Trophoblast cell (in vitro differentiated cells and primary cell): ENCODE measurements around the gene PBX1.

Experiments used
- DNase-seq, 2 donors: peaks; one replicate each; pipeline ENCODE4 v3.0.0-alpha.2; 2016
- H2AFZ ChIP-seq: 2 replicates; pipeline ENCODE4 v1.6.1; 2013; ENCODE audit warnings: low read length, moderate library complexity, mild to moderate bottlenecking; ENCODE audit not compliant: insufficient read depth, poor library complexity
- H2AK5ac ChIP-seq: 2 replicates; pipeline ENCODE4 v1.6.1; 2013; ENCODE audit warnings: mild to moderate bottlenecking, low read length
- H2BK120ac ChIP-seq: 2 replicates; pipeline ENCODE4 v1.6.1; 2013; ENCODE audit warnings: low read length, mild to moderate bottlenecking, moderate library complexity; ENCODE audit not compliant: insufficient read depth, poor library complexity
- H2BK12ac ChIP-seq: 2 replicates; pipeline ENCODE4 v1.6.1; 2013; ENCODE audit warnings: mild to moderate bottlenecking, low read length, moderate library complexity
- H2BK5ac ChIP-seq: 2 replicates; pipeline ENCODE4 v1.6.1; 2013; ENCODE audit warnings: low read length, low read depth, moderate library complexity, mild to moderate bottlenecking; ENCODE audit not compliant: poor library complexity
- H3K14ac ChIP-seq: 2 replicates; pipeline ENCODE4 v1.6.1; 2013; ENCODE audit warnings: mild to moderate bottlenecking, low read length
- H3K18ac ChIP-seq: 2 replicates; pipeline ENCODE4 v1.6.1; 2013; ENCODE audit warnings: mild to moderate bottlenecking, low read length
- H3K23ac ChIP-seq: 2 replicates; pipeline ENCODE4 v1.6.1; 2013; ENCODE audit warnings: low read length
- H3K27ac ChIP-seq: 2 replicates; pipeline ENCODE4 v1.5.1; 2013; ENCODE audit warnings: low read depth, mild to moderate bottlenecking, inconsistent platforms, low read length, moderate library complexity
- H3K27me3 ChIP-seq: 2 replicates; pipeline ENCODE4 v1.6.1; 2013; ENCODE audit warnings: inconsistent platforms, mild to moderate bottlenecking, low read length, moderate library complexity; ENCODE audit not compliant: insufficient read depth
- H3K36me3 ChIP-seq, 2 experiments: 1 replicate in 1 of 2; 2 replicates in 1 of 2; pipeline ENCODE4 v1.6.1; 2013; ENCODE audit warnings: low read length in 2 of 2, mild to moderate bottlenecking in 2 of 2, moderate library complexity in 1 of 2; ENCODE audit not compliant: insufficient read depth in 2 of 2, control insufficient read depth in 1 of 2
- H3K4ac ChIP-seq: 2 replicates; pipeline ENCODE4 v1.6.1; 2013; ENCODE audit warnings: low read depth, mild to moderate bottlenecking, low read length, moderate library complexity
- H3K4me1 ChIP-seq, 2 experiments: 1 replicate in 1 of 2; 2 replicates in 1 of 2; pipeline ENCODE4 v1.6.1; 2013; ENCODE audit warnings: low read length in 2 of 2, mild to moderate bottlenecking in 2 of 2, moderate library complexity in 1 of 2; ENCODE audit not compliant: insufficient read depth in 2 of 2, control insufficient read depth in 1 of 2
- H3K4me2 ChIP-seq: 2 replicates; pipeline ENCODE4 v1.6.1; 2013; ENCODE audit warnings: inconsistent platforms, mild to moderate bottlenecking, low read length, moderate library complexity
- H3K4me3 ChIP-seq: 2 replicates; pipeline ENCODE4 v1.5.1; 2013; ENCODE audit warnings: mild to moderate bottlenecking, low read depth, low read length, inconsistent platforms
- H3K79me1 ChIP-seq: one replicate; pipeline ENCODE4 v1.6.1; 2013; ENCODE audit warnings: low read length
- H3K79me2 ChIP-seq: 2 replicates; pipeline ENCODE4 v1.6.1; 2013; ENCODE audit warnings: low read length, mild to moderate bottlenecking; ENCODE audit not compliant: control insufficient read depth, insufficient read depth, poor library complexity
- H3K9ac ChIP-seq: 2 replicates; pipeline ENCODE4 v1.6.1; 2013; ENCODE audit warnings: mild to moderate bottlenecking, low read length
- H3K9me3 ChIP-seq: 2 replicates; pipeline ENCODE4 v1.6.1; 2013; ENCODE audit warnings: low read depth, mild to moderate bottlenecking, control low read depth, inconsistent platforms, low read length; ENCODE audit not compliant: insufficient read depth
- H4K12ac ChIP-seq: 2 replicates; pipeline ENCODE4 v1.6.1; 2013; ENCODE audit warnings: low read depth, mild to moderate bottlenecking, low read length, moderate library complexity
- H4K8ac ChIP-seq: 2 replicates; pipeline ENCODE4 v1.6.1; 2013; ENCODE audit warnings: low read depth, mild to moderate bottlenecking, low read length, moderate library complexity
- H4K91ac ChIP-seq: one replicate; pipeline ENCODE4 v1.6.1; 2013; ENCODE audit warnings: low read depth, mild to moderate bottlenecking, low read length, moderate library complexity
- WGBS: extraction: QIAGEN DNeasy Blood & Tissue Kit; methylation state at CpG from one replicate; pipeline ENCODE4 v1.1.7; 2013; ENCODE audit warnings: missing lambda C conversion rate; ENCODE audit not compliant: insufficient read length, insufficient coverage; ENCODE audit errors: extremely low coverage; 5-methylcytosine and 5-hydroxymethylcytosine counted together

PBX1 gene

DNA sequence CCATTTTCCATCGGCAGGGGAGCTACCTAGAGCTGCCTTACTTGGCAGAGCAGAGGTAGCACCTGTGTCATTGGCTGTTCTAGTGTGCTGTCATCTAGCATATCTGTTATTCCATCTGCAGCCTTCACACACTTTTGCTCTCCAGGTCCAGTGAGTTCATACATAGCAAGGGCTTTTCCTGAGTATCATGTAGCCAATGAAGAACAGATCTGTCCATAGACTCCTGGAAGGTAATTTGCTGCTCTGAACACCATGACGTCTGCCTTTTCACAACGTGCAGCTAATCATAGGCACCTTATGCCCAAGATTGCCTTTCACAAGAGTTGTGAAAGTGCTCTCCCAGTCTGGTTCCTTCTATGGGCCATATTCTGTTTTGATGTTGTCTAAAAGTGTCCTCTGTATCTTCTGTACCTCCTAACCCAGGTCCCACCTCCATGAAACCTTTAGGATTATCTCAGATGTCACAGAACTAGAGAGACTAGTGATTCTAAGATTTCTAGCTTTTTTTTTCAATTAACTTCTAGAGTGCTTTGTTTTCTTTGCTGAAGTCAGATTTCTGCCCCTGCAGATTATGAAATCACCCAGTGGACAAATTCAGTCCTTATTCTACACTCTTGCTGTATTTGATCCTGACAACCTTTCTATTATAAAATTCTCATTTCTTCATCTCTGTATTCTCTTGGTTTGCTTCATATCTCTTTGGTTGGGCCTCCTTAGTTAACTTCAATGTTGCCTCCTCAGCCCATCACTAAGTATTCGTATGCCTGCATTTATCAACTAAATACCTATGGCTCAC is 134.8 kb downstream of the PBX1 start:
- no peak overlapping the region for H3K9ac ChIP-seq
- no peaks in the 10 kb centered on the region for H3K79me2 ChIP-seq
- H2AK5ac ChIP-seq = no peak overlapping the region
- no peak overlapping the region for H4K8ac ChIP-seq
- no peak overlapping the region for H2BK120ac ChIP-seq
- peaks cover 2% of the 10 kb centered on the region for H3K79me1 ChIP-seq
- H3K4ac ChIP-seq = no peak overlapping the region
- no peak overlapping the region for H2AFZ ChIP-seq
- H2BK12ac ChIP-seq = no peak overlapping the region
- WGBS = no CpG with 5 or more reads among the region's 4 CpGs
- no peak overlapping the region for H3K18ac ChIP-seq
- H3K36me3 ChIP-seq = peaks cover 0 to 2% of the 10 kb centered on the region in 2 experiments
- H4K91ac ChIP-seq = no peak overlapping the region
- no peak overlapping the region for H3K27ac ChIP-seq
- peaks cover 0 to 9% of the 10 kb centered on the region in 2 experiments for H3K4me1 ChIP-seq
- H3K23ac ChIP-seq = no peak overlapping the region
- H3K4me2 ChIP-seq = no peak overlapping the region
- H3K14ac ChIP-seq = no peak overlapping the region
- no peak overlapping the region for H3K4me3 ChIP-seq
- no peaks in the 10 kb centered on the region for H3K27me3 ChIP-seq
- no peaks in the 10 kb centered on the region for H3K9me3 ChIP-seq
- no peak overlapping the region for H4K12ac ChIP-seq
- H2BK5ac ChIP-seq = no peak overlapping the region
- DNase-seq = no peak

DNA sequence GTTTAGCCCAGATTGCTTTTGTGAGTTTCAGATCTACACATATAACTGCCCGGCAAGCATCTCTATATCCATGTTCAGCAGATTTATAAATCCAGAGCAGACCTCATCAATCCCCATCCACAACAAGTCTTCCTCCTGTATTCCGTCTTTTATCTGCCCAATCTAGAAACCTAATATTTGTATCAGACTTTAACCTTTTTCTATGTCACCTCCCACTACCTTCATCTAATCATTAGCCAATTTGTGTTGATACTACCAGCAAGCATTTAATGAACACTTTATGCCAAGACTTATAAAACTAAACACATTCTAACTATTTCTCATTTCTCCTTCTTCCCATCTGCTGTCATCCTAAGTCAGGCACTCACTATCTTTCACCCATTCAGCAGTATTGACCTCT is 135.5 kb downstream of the PBX1 start:
- Histone ChIP-seq H3K14ac (no peak overlapping the region), H3K9ac (no peak overlapping the region), H2BK12ac (no peak overlapping the region), H3K27ac (no peak overlapping the region), H3K27me3 (no peaks in the 10 kb centered on the region), H3K79me2 (peaks cover 3% of the 10 kb centered on the region), H3K36me3 (peaks cover 0 to 2% of the 10 kb centered on the region in 2 experiments), H3K4me2 (no peak overlapping the region), H2BK120ac (no peak overlapping the region), H4K91ac (no peak overlapping the region), H2AFZ (no peak overlapping the region), H4K12ac (no peak overlapping the region), H3K9me3 (no peaks in the 10 kb centered on the region), H3K4me1 (peaks cover 0 to 11% of the 10 kb centered on the region in 2 experiments), H4K8ac (no peak overlapping the region), H3K4me3 (no peak overlapping the region), H2AK5ac (no peak overlapping the region), H3K18ac (no peak overlapping the region), H3K79me1 (no peaks in the 10 kb centered on the region), H2BK5ac (no peak overlapping the region), H3K23ac (no peak overlapping the region), H3K4ac (no peak overlapping the region)
- DNase-seq = no peak
- no CpG with 5 or more reads among the region's 2 CpGs for WGBS

DNA sequence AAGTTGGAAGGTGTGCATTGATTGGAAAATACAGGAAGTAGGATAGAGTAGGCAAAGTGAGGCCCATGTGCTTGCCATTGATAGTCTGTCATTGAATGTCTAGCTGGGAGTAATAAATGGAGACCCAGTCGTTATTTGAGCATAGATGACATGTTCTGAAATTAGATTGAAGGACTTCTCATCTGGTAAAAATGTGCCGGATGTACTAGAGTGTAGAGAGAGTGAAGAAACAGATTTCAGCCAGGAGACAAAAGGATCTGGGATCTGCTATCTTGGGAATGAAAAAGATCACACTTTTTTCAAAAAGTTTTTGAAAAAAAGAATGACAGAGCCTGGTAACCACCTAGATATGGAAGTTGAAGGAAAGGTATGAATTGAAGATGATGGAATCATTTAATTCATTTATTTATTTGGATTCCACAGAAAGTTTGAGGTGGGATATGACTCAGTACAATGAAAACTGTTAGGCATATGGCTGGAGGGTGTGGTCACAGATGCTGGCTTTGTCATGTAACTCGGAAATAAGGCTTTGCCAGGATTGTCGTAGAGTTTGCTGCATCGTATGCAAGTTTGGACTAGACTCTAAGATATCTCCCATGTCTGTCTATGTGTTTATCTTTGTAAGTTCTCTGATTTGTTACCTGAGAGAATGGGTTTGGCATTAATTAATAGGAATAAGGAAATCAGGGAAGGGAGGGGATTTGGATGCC is 137.1 kb downstream of the PBX1 start:
- no peak overlapping the region for H3K27ac ChIP-seq
- peaks cover 4% of the 10 kb centered on the region for H3K79me1 ChIP-seq
- no peak overlapping the region for H3K4me2 ChIP-seq
- H3K36me3 ChIP-seq = peaks cover 0 to 2% of the 10 kb centered on the region in 2 experiments
- H2BK12ac ChIP-seq = no peak overlapping the region
- no peak overlapping the region for H2BK120ac ChIP-seq
- no peak overlapping the region for H4K91ac ChIP-seq
- H3K9ac ChIP-seq = no peak overlapping the region
- no peak overlapping the region for H4K8ac ChIP-seq
- WGBS = no CpG with 5 or more reads among the region's 5 CpGs
- H3K14ac ChIP-seq = no peak overlapping the region
- no peak overlapping the region for H3K4me3 ChIP-seq
- H3K79me2 ChIP-seq = peaks cover 3% of the 10 kb centered on the region
- H3K27me3 ChIP-seq = no peaks in the 10 kb centered on the region
- no peak overlapping the region for H2BK5ac ChIP-seq
- H3K9me3 ChIP-seq = no peaks in the 10 kb centered on the region
- H4K12ac ChIP-seq = no peak overlapping the region
- H3K23ac ChIP-seq = peak overlapping the region; percentile 41
- no peak overlapping the region for H2AK5ac ChIP-seq
- no peak overlapping the region for H3K4ac ChIP-seq
- DNase-seq = no peak
- no peak overlapping the region for H2AFZ ChIP-seq
- peaks cover 3 to 4% of the 10 kb centered on the region in 2 experiments for H3K4me1 ChIP-seq
- no peak overlapping the region for H3K18ac ChIP-seq

- Histone ChIP-seq H3K79me2 (peaks cover 3% of the 10 kb centered on the region), H3K23ac (no peak overlapping the region), H3K4me3 (no peak overlapping the region), H2AK5ac (peak overlapping the region; percentile 44), H4K91ac (peak overlapping the region; percentile 36), H3K4me1 (peaks cover 5 to 12% of the 10 kb centered on the region in 2 experiments), H2BK12ac (peak overlapping the region; percentile 16), H2BK5ac (peak overlapping the region; percentile 4), H3K27me3 (no peaks in the 10 kb centered on the region), H3K4ac (no peak overlapping the region), H3K18ac (peak overlapping the region; percentile 51), H2BK120ac (no peak overlapping the region), H3K36me3 (no peaks in the 10 kb centered on the region), H2AFZ (no peak overlapping the region), H3K14ac (peak overlapping the region; percentile 5), H3K9me3 (no peaks in the 10 kb centered on the region), H3K4me2 (no peak overlapping the region), H4K8ac (no peak overlapping the region), H3K79me1 (peaks cover 12% of the 10 kb centered on the region), H3K27ac (no peak overlapping the region), H3K9ac (no peak overlapping the region), H4K12ac (no peak overlapping the region)
- WGBS = no CpG with 5 or more reads among the region's 17 CpGs
- no peak for DNase-seq
These were observed 141.0 kb downstream of the PBX1 start for GRCh38 chr1:164699815-164700491.
